ENCODE measurements around the gene TICAM2. TPM values are rescaled to one million over a fixed set of nuclear protein-coding genes. Genes with fewer than 3 reads are reported as not detected.

Gene TICAM2
- total RNA-seq, 2 experiments from 2014 or later: 0.27 to 0.96 TPM

- H3K36me3 Mint-ChIP-seq (ENCODE audit: low read depth): peaks cover 43% of the 10 kb centered on the region
- H3K4me3 Mint-ChIP-seq: no peak overlapping the region
- no peaks in the 10 kb centered on the region for H3K9me3 Mint-ChIP-seq
- ATAC-seq (no peak), DNase-seq (no peak)
- H3K27ac Mint-ChIP-seq: no peak overlapping the region
- POLR2A ChIA-PET: no interaction called here
- peaks cover 62% of the 10 kb centered on the region for H3K4me1 Mint-ChIP-seq (ENCODE audit: low read depth)
- CTCF ChIA-PET: interaction anchor here (1.5 kb wide), 1 partner anchor 43 kb away, joined by 3 read pairs; no protein-coding TSS in a partner anchor
- no peaks in the 10 kb centered on the region for H3K27me3 Mint-ChIP-seq
- intact Hi-C loops (cut with micrococcal nuclease): no loop called here
- TF ChIP-seq, protein P1, sequence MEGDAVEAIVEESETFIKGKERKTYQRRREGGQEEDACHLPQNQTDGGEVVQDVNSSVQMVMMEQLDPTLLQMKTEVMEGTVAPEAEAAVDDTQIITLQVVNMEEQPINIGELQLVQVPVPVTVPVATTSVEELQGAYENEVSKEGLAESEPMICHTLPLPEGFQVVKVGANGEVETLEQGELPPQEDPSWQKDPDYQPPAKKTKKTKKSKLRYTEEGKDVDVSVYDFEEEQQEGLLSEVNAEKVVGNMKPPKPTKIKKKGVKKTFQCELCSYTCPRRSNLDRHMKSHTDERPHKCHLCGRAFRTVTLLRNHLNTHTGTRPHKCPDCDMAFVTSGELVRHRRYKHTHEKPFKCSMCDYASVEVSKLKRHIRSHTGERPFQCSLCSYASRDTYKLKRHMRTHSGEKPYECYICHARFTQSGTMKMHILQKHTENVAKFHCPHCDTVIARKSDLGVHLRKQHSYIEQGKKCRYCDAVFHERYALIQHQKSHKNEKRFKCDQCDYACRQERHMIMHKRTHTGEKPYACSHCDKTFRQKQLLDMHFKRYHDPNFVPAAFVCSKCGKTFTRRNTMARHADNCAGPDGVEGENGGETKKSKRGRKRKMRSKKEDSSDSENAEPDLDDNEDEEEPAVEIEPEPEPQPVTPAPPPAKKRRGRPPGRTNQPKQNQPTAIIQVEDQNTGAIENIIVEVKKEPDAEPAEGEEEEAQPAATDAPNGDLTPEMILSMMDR (IDR thresholded peaks at IDR 0.05): no peak
Observed at GRCh38 chr5:115531380-115531779, 70.9 kb downstream of the TICAM2 start.

DNA sequence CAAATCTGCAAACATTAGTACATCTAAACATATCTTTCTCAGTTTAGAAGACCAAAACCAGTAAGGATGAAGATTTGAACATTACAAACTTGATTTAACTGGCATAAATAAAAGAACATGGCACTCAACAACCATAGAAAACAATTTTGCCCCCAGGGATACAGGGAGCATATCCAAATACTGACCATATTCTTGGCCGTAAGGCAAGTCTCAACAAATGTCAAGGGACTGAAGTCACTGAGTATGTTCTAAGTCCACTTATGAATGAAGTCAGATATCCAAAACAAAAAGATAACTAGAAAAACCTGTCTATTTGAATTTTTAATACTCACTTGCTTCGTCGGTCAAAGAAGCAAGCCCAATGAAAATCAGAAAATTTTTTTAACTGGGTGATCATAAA is 71.9 kb downstream of the TICAM2 start:
- TF ChIP-seq, protein P1 (IDR thresholded peaks at IDR 0.05): no peak
- Mint-ChIP-seq H3K4me1 (ENCODE audit: low read depth) (peaks cover 56% of the 10 kb centered on the region), H3K36me3 (ENCODE audit: low read depth) (peaks cover 37% of the 10 kb centered on the region), H3K27me3 (no peaks in the 10 kb centered on the region), H3K4me3 (no peak overlapping the region), H3K27ac (no peak overlapping the region), H3K9me3 (no peaks in the 10 kb centered on the region)
- intact Hi-C loops (cut with micrococcal nuclease): no loop called here
- ATAC-seq (no peak), DNase-seq (no peak)
- CTCF ChIA-PET: interaction anchor here (1.5 kb wide), 1 partner anchor 44 kb away, joined by 3 read pairs; no protein-coding TSS in a partner anchor
- POLR2A ChIA-PET: no interaction called here

Other genes with a start within 250 kb of the TICAM2 start
- gene FEM1C, start 57.7 kb downstream of the TICAM2 start, total RNA-seq: 10 to 100 TPM; 16.6 to 16.7 TPM
- 10 to 100 TPM; 39.9 to 44.6 TPM for gene TMED7, start 23.6 kb upstream of the TICAM2 start, total RNA-seq
- gene CDO1, start 214.2 kb upstream of the TICAM2 start, total RNA-seq: under 1 TPM; 0.18 to 0.22 TPM
- 10 to 100 TPM; 37.2 to 37.8 TPM for gene ATG12, start 239.1 kb upstream of the TICAM2 start, total RNA-seq
- gene AP3S1, start 239.5 kb upstream of the TICAM2 start, total RNA-seq: 100 to 1,000 TPM; 102 to 107 TPM

Measured in activated CD8-positive, alpha-beta T cell treated with anti-CD3 and anti-CD28 coated beads for 36 hours (primary cell).